HG02981 (cell line): ENCODE results near the gene CCL20.

Experiments
- ATAC-seq: cut with Tn5 transposase; IDR thresholded peaks from one replicate; pipeline ENCODE4 v1.9.1; 2021; ENCODE audit warnings: mild to moderate bottlenecking, moderate library complexity; ENCODE audit not compliant: unreplicated experiment

The CCL20 gene

DNA sequence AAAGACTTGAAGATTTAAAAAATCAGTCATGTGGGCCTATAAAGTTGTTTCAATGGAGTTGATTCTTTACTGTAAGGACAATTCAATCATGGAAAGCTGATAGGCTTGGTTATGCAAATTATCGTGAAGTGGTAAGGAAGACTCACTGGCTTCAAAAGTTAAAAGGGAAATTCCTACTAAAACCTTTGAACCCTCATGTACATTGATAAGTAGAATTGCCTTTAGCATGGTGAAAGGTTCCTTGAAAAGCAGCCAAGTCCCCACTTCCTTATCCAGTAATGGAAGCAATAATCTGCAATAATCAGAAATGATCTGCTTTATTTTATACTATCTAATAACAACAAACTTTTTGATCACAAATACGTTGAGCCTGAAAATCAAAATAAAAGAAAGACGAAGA lies 14.4 kb upstream of the CCL20 start:
- ATAC-seq, result no peak

DNA sequence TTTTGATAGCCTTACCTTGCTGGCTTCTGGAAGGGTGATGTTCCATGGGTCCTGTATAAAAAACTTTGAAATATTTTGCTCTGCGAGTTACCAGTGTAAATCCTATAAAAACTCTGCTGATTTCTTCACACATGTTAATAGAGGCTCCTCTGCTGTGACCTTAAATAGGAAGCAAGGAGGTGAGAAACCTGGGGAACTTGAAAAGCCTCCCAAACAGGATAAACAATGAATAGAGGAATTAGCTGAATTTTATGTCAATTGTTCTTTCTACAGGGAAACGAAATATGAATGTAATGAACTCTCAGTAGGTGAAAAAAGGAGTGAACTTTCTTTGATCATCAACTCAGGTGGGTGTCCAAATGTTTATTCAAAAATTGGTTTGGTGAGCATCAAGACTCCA lies 10.8 kb upstream of the CCL20 start:
- no peak for ATAC-seq

DNA sequence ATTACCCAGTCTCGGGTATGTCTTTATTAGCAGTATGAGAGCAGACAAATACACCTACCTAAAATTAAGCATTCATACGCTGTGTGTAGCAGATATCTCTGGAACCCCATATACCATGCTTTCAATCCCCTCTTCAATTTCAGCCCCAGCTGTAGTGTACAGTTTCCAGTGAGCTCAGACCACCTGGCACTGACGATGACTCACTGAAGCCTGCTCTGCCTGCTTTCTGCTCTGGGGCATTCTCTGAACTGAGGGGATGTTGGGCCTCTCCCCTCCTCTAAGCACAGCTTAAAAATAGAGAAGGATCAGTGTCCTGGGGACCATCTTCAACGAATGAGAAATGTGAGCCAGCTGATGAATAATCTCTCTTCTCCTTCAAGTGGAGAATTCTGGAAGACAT lies 8.7 kb upstream of the CCL20 start:
- ATAC-seq, result no peak

DNA sequence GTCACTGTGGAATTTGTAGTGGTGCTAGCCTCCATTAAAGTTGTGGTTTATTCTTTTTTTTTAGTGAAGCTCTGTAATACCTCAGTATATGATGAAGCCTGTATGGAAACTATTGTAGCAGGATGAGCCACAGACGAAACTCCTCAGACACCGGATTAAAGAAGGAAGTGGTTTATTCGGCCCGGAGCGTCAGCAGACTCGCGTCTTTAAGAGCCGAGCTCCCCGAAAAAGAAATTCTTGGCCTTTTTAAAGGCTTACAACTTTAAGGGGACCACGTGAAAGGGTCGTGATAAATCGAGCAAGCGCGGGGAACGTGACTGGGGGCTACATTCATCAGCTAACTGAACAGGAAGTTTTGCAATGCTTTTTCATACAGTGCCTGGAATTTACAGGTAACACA lies 8.1 kb upstream of the CCL20 start:
- ATAC-seq, result no peak

DNA sequence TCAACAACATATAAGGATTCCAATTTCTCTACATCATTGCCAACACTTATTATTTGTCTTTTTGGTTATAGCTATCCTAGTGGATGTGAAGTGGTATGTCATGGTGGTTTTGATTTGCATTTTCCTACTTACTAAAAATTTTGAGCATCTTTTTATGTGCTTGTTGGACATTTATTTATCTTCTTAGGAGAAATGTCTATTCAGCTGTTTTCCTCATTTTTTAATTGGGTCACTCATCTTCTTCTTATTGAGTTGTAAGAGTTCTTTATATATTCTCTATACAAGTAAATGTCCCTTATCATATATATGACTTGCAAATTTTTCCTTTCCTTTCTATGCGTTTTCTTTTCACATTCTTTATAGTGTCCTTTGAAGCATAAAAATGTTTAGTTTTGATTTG lies 4.7 kb upstream of the CCL20 start:
- no peak for ATAC-seq

DNA sequence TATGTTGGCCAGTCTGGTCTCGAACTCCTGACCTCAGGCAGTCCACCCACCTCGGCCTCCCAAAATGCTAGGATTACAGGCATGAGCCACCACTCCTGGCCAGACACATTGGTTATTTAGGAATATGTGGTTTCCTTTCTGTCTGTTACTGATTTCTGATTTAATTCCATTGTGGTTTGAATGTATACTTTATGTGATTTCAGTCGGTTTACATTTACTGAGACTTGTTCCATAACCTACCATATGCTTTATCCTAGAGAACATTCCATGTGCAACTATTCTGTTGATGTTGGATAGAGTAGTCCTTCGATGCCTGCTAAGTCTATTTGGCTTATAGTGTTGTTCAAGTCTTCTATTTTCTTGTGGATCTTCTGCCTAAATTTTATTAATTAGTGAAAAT lies 1.6 kb upstream of the CCL20 start:
- no peak for ATAC-seq

DNA sequence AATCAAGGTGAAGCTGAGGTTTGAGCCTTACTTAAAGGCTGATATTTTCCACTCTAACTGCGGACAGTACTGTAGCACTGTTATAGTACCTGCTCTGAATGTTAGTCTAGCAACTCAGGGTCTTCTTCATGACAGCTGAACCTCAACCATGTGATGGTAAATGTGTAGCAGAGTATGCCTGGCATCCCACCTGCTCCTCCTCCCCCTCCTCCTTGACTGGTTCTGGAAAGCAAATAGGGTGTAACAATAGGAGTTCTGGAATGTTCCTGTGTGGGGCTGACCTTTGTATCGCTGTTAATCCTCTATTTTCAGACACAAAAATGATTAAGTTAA lies 447 bp upstream of the CCL20 start:
- no peak for ATAC-seq

DNA sequence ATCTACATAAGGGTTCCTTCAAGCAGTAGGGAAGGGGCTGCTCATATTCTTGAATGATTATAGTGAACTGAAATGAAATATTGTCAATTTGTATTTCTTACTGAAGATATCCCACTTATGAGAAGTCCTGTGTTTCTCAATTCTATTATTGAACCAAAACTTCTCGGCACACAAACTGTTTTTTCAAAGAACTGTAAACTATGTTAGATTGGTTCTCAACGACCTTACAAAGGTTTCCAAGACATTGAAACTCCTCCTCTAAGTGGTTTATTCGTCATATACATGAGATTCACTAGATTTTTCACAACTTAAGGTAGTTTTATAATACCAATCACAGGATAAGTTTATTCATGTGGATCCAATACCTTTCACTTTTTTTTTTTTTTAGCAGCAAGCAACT lies 1.4 kb downstream of the CCL20 start:
- ATAC-seq, result no peak

DNA sequence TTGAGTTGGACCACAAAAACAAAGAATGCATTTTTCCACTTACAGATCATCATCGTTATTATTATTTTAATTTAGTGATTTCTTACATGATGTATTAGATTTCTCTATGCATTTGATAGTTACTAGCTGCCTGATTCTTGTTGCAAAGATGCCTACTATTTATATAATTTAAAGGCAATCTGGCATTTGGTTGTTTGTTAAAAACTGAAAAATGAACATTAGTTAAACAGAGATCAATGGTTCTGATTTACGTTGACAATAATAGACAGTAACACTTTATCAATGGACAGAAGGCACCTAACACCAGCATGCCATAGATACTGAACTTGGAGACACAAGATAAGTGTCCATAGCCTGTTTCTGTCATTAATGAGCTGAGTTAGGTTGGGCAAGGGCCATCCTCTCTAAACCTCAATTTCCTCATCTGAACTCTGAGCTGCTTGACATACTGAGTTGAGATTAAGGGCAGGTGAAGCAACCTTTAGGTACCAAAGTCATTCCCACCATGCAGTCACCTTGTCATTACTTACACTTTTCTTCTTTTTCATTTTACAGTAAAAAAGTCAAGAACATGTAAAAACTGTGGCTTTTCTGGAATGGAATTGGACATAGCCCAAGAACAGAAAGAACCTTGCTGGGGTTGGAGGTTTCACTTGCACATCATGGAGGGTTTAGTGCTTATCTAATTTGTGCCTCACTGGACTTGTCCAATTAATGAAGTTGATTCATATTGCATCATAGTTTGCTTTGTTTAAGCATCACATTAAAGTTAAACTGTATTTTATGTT lies 3.1 kb downstream of the CCL20 start:
- no peak for ATAC-seq

DNA sequence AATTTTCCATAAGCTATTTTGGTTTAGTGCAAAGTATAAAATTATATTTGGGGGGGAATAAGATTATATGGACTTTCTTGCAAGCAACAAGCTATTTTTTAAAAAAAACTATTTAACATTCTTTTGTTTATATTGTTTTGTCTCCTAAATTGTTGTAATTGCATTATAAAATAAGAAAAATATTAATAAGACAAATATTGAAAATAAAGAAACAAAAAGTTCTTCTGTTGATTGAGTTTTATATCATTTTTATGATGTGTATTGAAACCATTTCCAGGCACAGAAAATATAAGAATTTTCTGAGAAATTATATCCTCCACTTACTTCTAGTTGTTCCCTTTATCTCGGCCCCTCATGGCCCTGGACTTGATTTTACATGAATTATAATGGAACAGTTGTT lies 3.7 kb downstream of the CCL20 start:
- ATAC-seq, result no peak

DNA sequence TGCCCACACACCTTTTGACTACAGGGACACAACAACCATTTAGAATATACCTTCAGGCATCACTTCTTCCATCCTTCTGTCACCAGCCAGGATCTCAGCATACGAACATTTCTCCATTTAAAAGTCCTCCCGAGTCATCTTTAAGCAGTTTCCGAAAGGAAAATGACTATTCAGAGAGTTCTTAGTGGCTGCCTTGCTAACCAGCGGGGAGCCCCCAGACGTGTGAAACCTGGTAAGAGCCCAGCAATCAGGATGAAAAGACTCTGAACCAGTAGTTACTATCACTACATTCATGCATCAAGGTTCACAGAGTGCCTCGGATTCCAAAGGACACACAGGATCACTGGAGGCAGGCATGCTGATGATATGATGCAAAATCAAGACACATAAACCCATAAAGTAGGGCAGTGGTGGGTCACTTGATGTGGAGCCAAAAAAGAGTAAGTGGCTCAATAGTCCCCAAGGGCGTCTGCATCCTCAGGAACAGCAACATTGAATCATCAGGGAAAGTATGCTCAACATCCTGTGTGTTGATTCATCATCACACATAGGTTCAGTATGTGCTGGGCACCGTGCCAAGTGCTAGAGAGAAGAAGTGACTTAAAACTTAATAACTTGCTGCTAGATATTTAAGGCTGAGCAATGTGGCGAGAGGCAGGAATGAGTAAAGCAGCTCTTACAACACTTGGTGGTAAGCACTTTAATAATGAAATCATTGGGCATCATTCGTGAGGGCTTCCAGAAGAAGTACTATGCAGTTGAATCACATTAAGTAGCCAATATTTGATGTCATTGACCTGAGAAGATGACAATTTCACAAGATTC lies 4.4 kb downstream of the CCL20 start:
- ATAC-seq, result no peak

DNA sequence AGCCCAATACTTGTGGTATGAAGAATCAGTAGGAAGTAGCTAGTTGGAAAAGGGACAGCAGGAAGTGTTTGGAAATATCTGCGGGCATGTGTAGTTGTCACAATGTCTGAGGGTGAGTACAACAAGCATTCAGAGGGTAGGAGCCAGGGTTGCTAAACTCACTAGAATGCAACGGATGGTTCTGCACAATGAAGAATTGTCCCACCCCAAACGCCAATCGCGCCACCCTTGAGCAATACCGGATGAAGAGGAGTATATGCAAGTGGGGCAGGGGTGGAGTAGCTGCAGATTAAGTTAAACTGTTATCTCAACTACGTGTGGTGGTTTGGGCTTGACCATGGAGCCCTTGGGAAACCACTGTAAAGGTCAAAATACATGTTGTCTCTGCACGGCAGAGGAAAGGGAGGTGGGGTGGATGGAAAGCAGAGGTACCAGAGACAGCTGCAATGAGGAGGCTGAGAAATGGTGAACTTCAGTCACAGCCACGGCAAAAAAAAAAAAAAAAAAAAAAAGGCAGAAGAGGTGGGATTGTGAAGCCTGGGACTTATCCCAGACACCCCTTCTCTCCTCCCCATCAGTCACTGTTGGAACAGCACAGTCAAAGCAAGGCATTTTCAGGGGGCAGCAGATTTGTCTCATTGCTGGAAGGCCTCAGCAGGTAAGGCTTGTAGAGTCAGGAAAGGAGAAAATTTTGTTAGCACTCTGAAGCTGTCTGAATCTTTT lies 5.2 kb downstream of the CCL20 start:
- no peak for ATAC-seq

DNA sequence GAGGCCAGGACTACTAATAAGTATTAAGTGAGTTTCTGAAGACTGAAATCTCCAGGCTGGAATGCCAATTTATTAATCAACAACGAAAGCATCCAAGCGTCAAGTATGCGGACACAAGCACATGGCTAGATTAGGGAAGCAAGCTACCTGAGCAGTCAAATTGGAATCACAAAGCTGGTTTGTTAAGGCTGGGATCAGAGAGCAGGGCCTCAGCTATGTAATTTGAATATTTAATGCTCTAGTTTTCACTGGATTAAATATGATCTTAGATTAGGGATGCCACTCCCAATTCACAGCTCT lies 5.7 kb downstream of the CCL20 start:
- ATAC-seq, result no peak

DNA sequence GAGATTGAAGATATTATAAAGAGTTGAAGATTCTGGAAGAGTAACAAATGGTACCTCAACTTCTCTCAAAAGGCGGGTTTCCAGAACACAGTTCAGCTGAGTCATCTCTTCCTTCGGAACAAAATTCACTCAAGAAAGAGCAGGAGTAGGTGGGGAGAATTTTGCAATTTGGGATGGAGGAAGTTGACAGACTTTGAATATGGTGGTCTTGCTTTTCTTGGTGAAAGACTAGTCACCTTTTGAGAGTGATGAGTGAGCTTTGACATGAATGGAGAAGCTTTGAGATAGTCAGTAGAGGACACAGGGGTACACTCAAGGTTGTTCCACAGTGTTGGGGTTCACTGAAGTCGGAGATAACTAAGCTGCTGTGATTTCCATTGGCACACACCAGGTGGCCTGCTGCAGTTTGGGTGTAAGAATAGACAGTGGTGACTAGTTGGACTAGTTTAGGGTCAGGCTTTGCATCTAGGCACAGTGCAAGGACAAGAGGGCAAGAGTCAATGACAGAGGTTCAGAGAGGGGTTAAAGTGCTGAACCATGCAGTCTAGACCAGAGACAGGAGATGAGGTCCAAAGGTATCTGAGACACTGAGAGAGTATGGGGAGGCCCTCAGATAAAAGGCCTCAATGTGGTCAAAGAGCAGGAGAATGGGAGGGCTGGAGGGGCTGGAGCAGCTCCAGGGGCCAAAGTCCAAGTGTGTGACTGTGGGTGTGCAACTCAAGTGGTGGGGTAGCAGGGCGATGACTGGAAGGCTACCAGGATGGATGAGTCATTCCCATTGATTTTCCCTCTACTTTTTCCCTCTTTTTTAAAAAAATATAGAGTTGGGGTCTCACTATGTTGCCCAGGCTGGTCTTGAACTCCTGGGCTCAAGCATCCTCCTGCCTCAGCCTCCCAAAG lies 7.7 kb downstream of the CCL20 start:
- ATAC-seq, result no peak

DNA sequence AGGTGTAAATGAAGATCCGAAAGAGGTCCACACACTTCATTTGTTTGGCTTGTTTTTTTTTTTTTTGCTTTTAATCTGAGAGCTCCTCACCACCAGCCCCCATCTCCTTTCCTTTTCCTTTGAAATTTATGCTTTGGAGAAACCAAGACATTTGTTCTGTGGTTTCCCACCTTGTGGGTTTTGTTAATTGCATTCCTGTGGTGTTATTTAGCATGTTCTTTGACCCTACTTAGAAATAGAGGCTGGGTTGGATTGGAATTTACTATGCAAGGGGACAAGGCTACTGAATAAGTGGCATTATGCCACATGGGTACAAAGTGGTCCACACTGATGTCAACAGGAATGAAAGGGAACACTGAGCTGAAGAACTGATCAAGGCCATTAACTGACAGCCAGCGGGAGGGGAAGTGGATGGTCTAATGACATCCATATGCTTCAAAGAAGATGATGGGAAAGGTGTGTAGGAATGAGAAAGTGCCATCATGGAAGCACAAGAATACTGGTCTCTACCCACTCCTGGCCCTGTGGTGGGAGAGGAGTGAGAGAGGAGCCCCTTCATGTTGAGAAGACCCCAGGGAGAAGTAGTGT lies 8.9 kb downstream of the CCL20 start:
- no peak for ATAC-seq

DNA sequence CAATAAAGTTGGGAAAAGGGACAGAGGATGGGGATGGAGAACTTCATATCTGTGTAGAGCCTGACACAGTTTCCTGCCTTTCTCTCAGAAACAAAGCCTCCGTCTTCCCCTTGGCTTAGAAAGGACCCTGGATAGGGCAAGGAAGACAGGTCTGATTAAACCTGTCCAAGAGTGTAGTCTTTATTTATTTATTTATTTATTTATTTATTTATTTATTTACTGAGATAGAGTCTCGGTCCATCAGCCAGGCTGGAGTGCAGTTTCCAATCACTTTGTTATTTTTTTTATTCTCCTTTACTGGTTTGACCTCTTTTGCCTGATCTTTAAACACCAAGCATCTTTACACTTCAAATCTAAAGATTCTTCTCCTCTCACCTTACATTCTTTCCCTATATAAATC lies 10.3 kb downstream of the CCL20 start:
- ATAC-seq, result no peak

DNA sequence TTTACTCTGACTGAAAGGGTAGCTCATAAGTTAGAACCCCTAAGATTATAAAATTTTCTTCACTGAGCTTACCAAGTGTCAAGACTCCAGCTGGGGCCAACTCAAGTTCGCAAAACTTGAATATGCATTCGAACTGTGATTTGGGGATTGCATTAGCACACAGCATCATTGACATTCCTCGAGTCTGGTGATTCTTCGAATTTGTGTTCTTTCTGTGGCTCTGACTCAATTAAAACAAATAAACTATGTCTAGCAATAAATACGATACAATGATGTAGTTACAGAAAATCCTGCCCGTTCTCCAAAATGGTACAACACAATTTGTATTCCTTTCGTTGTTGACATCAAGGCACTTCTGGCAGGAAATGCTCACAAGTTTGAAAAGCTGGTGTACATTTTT lies 11.1 kb downstream of the CCL20 start:
- ATAC-seq, result no peak

DNA sequence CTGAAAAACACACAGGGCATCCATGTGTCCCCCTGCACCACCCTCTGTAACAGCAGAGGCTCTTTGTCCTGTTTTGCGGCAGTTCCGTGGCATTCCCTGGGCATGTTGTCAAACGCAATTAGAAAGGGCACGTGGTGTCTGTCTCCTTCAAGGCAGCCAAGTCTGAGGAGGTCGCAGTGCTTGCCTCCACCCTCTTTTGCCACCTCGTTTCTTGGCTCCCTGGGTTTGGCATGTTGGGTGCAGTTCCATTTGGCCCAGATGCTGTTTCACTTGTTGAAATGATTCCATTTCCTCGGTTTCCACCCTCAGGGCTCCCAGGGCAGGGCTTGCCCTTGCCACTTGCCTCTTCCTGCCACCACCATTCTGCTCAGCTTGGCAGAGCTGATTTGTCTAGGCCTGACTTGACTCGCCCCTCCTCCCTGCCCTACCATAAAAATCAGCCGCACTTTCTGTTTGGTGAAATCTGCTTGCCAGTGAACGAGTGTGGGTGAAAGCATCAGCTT lies 12.4 kb downstream of the CCL20 start:
- no peak for ATAC-seq

DNA sequence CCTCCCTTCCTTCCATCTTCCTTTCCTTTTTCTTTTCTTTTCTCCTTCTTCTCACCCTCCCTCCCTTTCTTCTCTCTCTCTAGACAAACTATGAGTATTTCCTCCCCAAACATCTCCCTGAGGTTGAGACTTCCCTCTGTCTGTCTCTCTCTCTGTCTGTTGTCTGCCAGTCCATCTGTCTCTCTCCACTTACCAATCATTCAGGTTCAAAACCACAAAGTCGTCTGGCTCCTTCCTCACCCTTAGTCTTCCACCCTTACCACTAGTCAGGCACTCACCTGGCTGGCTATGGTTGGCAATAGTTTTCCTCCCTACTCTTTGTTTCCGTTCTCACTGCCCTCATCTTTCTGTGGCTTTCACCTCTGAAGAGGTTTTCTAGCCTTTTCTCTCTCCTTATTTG lies 12.9 kb downstream of the CCL20 start:
- ATAC-seq, result no peak

DNA sequence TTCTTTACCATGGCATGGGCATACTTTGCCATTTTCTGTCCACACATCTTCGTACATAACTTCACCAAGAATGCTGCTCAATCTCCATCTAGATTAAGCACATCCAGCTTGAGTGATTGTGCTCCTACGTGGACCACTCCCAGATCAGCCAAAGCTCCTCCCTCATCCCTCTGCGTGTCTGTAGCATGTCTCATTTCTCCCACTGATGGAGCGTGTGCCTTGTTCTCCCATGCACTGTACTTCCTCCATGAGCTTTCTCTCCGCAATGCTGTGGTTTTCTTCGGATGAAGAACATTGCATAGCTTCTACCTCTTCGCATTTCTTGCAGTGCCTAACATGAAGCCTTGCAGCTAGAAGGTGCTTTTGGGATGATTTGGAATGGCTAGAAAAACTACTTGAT lies 13.5 kb downstream of the CCL20 start:
- no peak for ATAC-seq

DNA sequence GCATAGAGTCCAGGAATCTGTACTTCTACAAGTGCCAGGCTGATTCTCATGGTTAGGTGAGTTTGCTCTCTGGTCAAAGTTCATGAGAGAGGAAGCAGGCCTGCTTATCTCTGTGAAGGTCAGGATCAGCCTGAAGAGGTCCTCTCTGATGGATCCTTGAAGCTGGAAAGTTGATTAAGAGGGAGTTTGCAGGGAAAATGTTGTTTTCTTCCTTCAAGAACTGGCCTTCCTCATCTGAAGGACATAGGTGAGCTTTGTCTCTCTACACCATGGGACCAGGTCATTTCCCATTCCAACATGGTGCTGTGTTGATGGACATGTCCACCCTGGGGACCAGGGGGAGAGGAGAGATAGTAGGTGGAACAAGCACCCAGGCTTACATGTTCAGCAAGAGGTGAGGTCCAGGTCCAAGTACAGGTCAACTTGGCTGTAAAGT lies 14.9 kb downstream of the CCL20 start:
- ATAC-seq, result no peak
